A549 (cell line): ENCODE data around the gene SPAG17. TPM values are rescaled to one million over a fixed set of nuclear protein-coding genes. Genes with fewer than 3 reads are reported as not detected.

Experiments
- ATAC-seq, 2 experiments: fragments of 200-7000 bp in 1 of 2; fragments of >200 bp in 1 of 2; cut with Nextera tagmentation in 1 of 2; cut with Tn5 transposase in 1 of 2; 3 replicates each; pipeline versions ENCODE4 v1.8.0 to v1.9.1; 2018 to 2020; ENCODE audit warnings: mild to moderate bottlenecking in 1 of 2, moderate library complexity in 1 of 2
- CTCF ChIA-PET: fragments of 300-600 bp; sonication (Branson Sonifier 250); formaldehyde crosslinking; extraction: SDS; loops from one replicate; lab custom pipeline; 2021; ENCODE audit warnings: antibody characterized with exemption, inconsistent platforms; lab: Yijun Ruan, JAX
- POLR2A ChIA-PET: fragments of 350-600 bp; formaldehyde crosslinking; extraction: SDS; loops from one replicate; lab custom pipeline; 2021; ENCODE audit warnings: antibody characterized with exemption, inconsistent platforms; lab: Yijun Ruan, JAX
- DNase-seq, 2 experiments: peaks; one replicate each; pipeline versions ENCODE4 v3.0.0 to v3.0.0-alpha.2; 2011 to 2016; ENCODE audit warnings: low read depth in 1 of 2, low spot score in 1 of 2
- FAIRE-seq: peaks from 2 replicates; lab custom pipeline; 2011; peaks lifted over from hg19 to GRCh38; lab: Jason Lieb, UNC
- H3K27ac ChIP-seq, 2 experiments: fragments of >200 bp; sonication (Bioruptor Twin); formaldehyde crosslinking; 3 replicates each; pipeline ENCODE4 v1.5.1; 2016 to 2017
- H3K4me1 ChIP-seq: fragments of >200 bp; sonication (Bioruptor Twin); formaldehyde crosslinking; 3 replicates; pipeline ENCODE4 v1.6.1; 2016
- H3K4me2 ChIP-seq: fragments of >200 bp; sonication (Bioruptor Twin); formaldehyde crosslinking; 3 replicates; pipeline ENCODE4 v1.6.1; 2016
- H3K4me3 ChIP-seq: fragments of >200 bp; sonication (Bioruptor Twin); formaldehyde crosslinking; 3 replicates; pipeline ENCODE4 v1.5.1; 2016
- H3K9me3 ChIP-seq: fragments of >200 bp; sonication (Bioruptor Twin); formaldehyde crosslinking; 3 replicates; pipeline ENCODE4 v1.6.1; 2016
- CHD2 ChIP-seq: fragments of 150-350 bp; IDR thresholded peaks from 2 replicates; pipeline ENCODE4 v1.6.1; 2014; ENCODE audit warnings: low read length; ENCODE audit not compliant: partially characterized antibody
- CTCF ChIP-seq: fragments of >200 bp; sonication (Bioruptor Twin); formaldehyde crosslinking; IDR thresholded peaks from 3 replicates; pipeline ENCODE4 v1.5.1; 2016
- EHF ChIP-seq: fragments of 250-450 bp; sonication (Bioruptor Pico); IDR thresholded peaks from 2 replicates; pipeline ENCODE4 v1.5.0; 2020; ENCODE audit warnings: mild to moderate bottlenecking
- ELK1 ChIP-seq: fragments of 150-350 bp; IDR thresholded peaks from 2 replicates; pipeline ENCODE4 v1.6.1; 2014; ENCODE audit warnings: low read depth, mild to moderate bottlenecking, low read length
- EP300 ChIP-seq, 2 experiments: fragments of >200 bp; sonication (Bioruptor Twin); formaldehyde crosslinking; IDR thresholded peaks; 2 replicates in 1 of 2; 3 replicates in 1 of 2; pipeline ENCODE4 v1.6.1; 2016 to 2017
- FOXS1 ChIP-seq: fragments of 250-450 bp; sonication (Bioruptor Pico); IDR thresholded peaks from 2 replicates; pipeline ENCODE4 v1.5.0; 2020; ENCODE audit warnings: mild to moderate bottlenecking, moderate library complexity
- HDAC2 ChIP-seq: fragments of 200-600 bp; sonication (generic); IDR thresholded peaks from 2 replicates; pipeline ENCODE4 v1.6.1; 2016
- HES2 ChIP-seq: fragments of >200 bp; sonication (Bioruptor Twin); formaldehyde crosslinking; IDR thresholded peaks from 2 replicates; pipeline ENCODE4 v1.6.1; 2016
- HOXA7 ChIP-seq: fragments of 250-450 bp; sonication (Bioruptor Pico); IDR thresholded peaks from 2 replicates; pipeline ENCODE4 v1.5.0; 2020; ENCODE audit warnings: mild to moderate bottlenecking, moderate library complexity
- HOXB5 ChIP-seq: fragments of 250-450 bp; sonication (Bioruptor Pico); IDR thresholded peaks from 2 replicates; pipeline ENCODE4 v1.5.0; 2020; ENCODE audit warnings: mild to moderate bottlenecking, moderate library complexity
- KDM5A ChIP-seq: fragments of 200-600 bp; sonication (generic); IDR thresholded peaks from 2 replicates; pipeline ENCODE4 v1.6.1; 2016; ENCODE audit warnings: antibody characterized with exemption, mild to moderate bottlenecking
- MAX ChIP-seq: IDR thresholded peaks from 2 replicates; pipeline ENCODE4 v1.6.1; 2012
- MAZ ChIP-seq: fragments of 150-350 bp; IDR thresholded peaks from 2 replicates; pipeline ENCODE4 v1.6.1; 2014; ENCODE audit warnings: antibody characterized with exemption, low read depth, low read length, borderline replicate concordance
- NPAS2 ChIP-seq: fragments of 250-450 bp; sonication (Bioruptor Pico); IDR thresholded peaks from 2 replicates; pipeline ENCODE4 v1.8.0; 2022; ENCODE audit warnings: mild to moderate bottlenecking, moderate library complexity, borderline replicate concordance
- NR3C1 ChIP-seq: fragments of >200 bp; sonication (Bioruptor Twin); formaldehyde crosslinking; IDR thresholded peaks from 3 replicates; pipeline ENCODE4 v1.6.1; 2017
- PBX3 ChIP-seq: IDR thresholded peaks from 2 replicates; pipeline ENCODE4 v1.6.1; 2012
- RAD21 ChIP-seq, 2 experiments: fragments of >200 bp in 1 of 2; sonication (Bioruptor Twin) in 1 of 2; formaldehyde crosslinking in 1 of 2; IDR thresholded peaks in 1 of 2; conservative IDR thresholded peaks in 1 of 2; 2 replicates in 1 of 2; 3 replicates in 1 of 2; pipeline ENCODE4 v1.6.1; 2012 to 2018; ENCODE audit warnings: inconsistent platforms in 1 of 2
- RARB ChIP-seq: fragments of 250-450 bp; sonication (Bioruptor Pico); IDR thresholded peaks from 2 replicates; pipeline ENCODE4 v1.8.0; 2021; ENCODE audit warnings: mild to moderate bottlenecking, moderate library complexity
- RCOR1 ChIP-seq: fragments of 150-350 bp; IDR thresholded peaks from 2 replicates; pipeline ENCODE4 v1.6.1; 2014; ENCODE audit warnings: antibody characterized with exemption, low read length, low read depth
- TFCP2L1 ChIP-seq: fragments of 250-450 bp; sonication (Bioruptor Pico); IDR thresholded peaks from 2 replicates; pipeline ENCODE4 v1.5.0; 2021; ENCODE audit warnings: mild to moderate bottlenecking
- TP53 ChIP-seq: fragments of 250-450 bp; sonication (Bioruptor Pico); IDR thresholded peaks from 2 replicates; pipeline ENCODE4 v1.5.0; 2021; ENCODE audit warnings: mild to moderate bottlenecking, moderate library complexity
- USF2 ChIP-seq: fragments of 450-650 bp; IDR thresholded peaks from 2 replicates; pipeline ENCODE4 v1.6.1; 2014; ENCODE audit warnings: antibody characterized with exemption
- ZNF302 ChIP-seq: fragments of 250-450 bp; sonication (Bioruptor Pico); IDR thresholded peaks from 2 replicates; pipeline ENCODE4 v1.9.0; 2021; ENCODE audit warnings: inconsistent platforms, mild to moderate bottlenecking, moderate library complexity
- ZSCAN20 ChIP-seq: fragments of 250-450 bp; sonication (Bioruptor Pico); IDR thresholded peaks from 2 replicates; pipeline ENCODE4 v1.8.0; 2022; ENCODE audit warnings: mild to moderate bottlenecking, moderate library complexity
- WGBS: methylation state at CpG from one replicate; pipeline ENCODE4 v1.1.6; 2017; ENCODE audit errors: missing lambda C conversion rate; 5-methylcytosine and 5-hydroxymethylcytosine counted together
- polyA plus RNA-seq, 4 experiments: library from polyadenylated mRNA; depleted of rRNA in 3 of 4; stranded (reverse); fragments of >200 nt; fragmentation: RNase III in 1 of 4; extraction: RNeasy Plus Mini Kit Qiagen cat#74134 plus additional on column Dnase treatment in 1 of 4; gene quantifications; 2 replicates in 3 of 4; 3 replicates in 1 of 4; pipeline ENCODE4 v1.2.3, GENCODE V29; 2011 to 2017
- TF ChIP-seq, protein P1 (sequence below): IDR thresholded peaks from 2 replicates; pipeline ENCODE4 v1.6.1; 2012; ENCODE audit warnings: low read depth, borderline replicate concordance

The SPAG17 gene
- polyA plus RNA-seq, 2 of the 4 experiments (the other 2 are of a cell fraction): 0.13 TPM; not detected in 1

- Histone ChIP-seq H3K4me1 (no peaks in the 10 kb centered on the region), H3K4me2 (peak overlapping the region; percentile 72), H3K9me3 (no peaks in the 10 kb centered on the region), H3K27ac (peak overlapping the region in 1 of 2 experiments; percentile 60; a peak in 3 of 6 replicates), H3K4me3 (peak overlapping the region; percentile 40)
- ChIA-PET POLR2A (no interaction called here), CTCF (interaction anchor here (0.6 kb wide), 1 partner anchor 506 kb away, joined by 3 read pairs; no protein-coding TSS in a partner anchor)
- ATAC-seq (peak in 1 of 2 experiments; percentile 58; a peak in 4 of 6 replicates), DNase-seq (peak in 1 of 2 experiments; percentile 6), FAIRE-seq (no peak)
- WGBS: 67% methylated on average over 8 of the region's 11 CpGs
- TF ChIP-seq HDAC2: no peak
- TF ChIP-seq KDM5A: no peak
- no peak for TF ChIP-seq CHD2
- TF ChIP-seq RAD21 (conservative IDR thresholded peaks at IDR 0.05 in 1 of 2, IDR thresholded peaks at IDR 0.05 in 1 of 2): no peak
- no peak for TF ChIP-seq TP53
- TF ChIP-seq, protein P1, sequence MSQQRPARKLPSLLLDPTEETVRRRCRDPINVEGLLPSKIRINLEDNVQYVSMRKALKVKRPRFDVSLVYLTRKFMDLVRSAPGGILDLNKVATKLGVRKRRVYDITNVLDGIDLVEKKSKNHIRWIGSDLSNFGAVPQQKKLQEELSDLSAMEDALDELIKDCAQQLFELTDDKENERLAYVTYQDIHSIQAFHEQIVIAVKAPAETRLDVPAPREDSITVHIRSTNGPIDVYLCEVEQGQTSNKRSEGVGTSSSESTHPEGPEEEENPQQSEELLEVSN: no peak
- TF ChIP-seq PBX3: no peak
- no peak for TF ChIP-seq HOXA7 (CRISPR knock-in tag)
- TF ChIP-seq EHF (CRISPR knock-in tag): no peak
- TF ChIP-seq RARB (CRISPR knock-in tag): no peak
- TF ChIP-seq RCOR1: no peak
- no peak for TF ChIP-seq MAZ
- no peak for TF ChIP-seq FOXS1 (CRISPR knock-in tag)
- no peak for TF ChIP-seq EP300 (IDR thresholded peaks at IDR 0.05)
- TF ChIP-seq CTCF: no peak
- TF ChIP-seq TFCP2L1 (CRISPR knock-in tag): no peak
Observed at GRCh38 chr1:118184739-118185083, 317 bp downstream of the SPAG17 start.

- FAIRE-seq: no peak
- H3K4me3 ChIP-seq: no peak overlapping the region
- TF ChIP-seq ELK1 (no peak), CHD2 (no peak), HDAC2 (no peak), ZSCAN20 (CRISPR knock-in tag) (no peak)
- H3K27ac ChIP-seq: no peak overlapping the region
- CTCF ChIA-PET: no interaction called here
- H3K9me3 ChIP-seq: no peaks in the 10 kb centered on the region
- POLR2A ChIA-PET: no interaction called here
- no peak overlapping the region for H3K4me2 ChIP-seq
- DNase-seq: no peak
- ATAC-seq: no peak
- no peaks in the 10 kb centered on the region for H3K4me1 ChIP-seq
- 54% methylated on average over 2 of the region's 2 CpGs for WGBS
Observed at GRCh38 chr1:118183586-118183985, 1.4 kb downstream of the SPAG17 start.

- no peaks in the 10 kb centered on the region for H3K4me1 ChIP-seq
- H3K27ac ChIP-seq: no peak overlapping the region
- DNase-seq (no peak), FAIRE-seq (no peak), ATAC-seq (no peak)
- ChIA-PET POLR2A (no interaction called here), CTCF (no interaction called here)
- TF ChIP-seq USF2 (no peak), ZNF302 (no peak), NR3C1 (no peak), HOXB5 (no peak), NPAS2 (CRISPR knock-in tag) (no peak), RAD21 (conservative IDR thresholded peaks at IDR 0.05 in 1 of 2, IDR thresholded peaks at IDR 0.05 in 1 of 2) (no peak), HES2 (no peak), FOXS1 (CRISPR knock-in tag) (no peak), KDM5A (no peak), MAX (no peak)
- WGBS: 34% methylated on average over 3 of the region's 3 CpGs
- H3K9me3 ChIP-seq: no peaks in the 10 kb centered on the region
- H3K4me3 ChIP-seq: no peak overlapping the region
- no peak overlapping the region for H3K4me2 ChIP-seq
Observed at GRCh38 chr1:118177998-118178397, 7.0 kb downstream of the SPAG17 start.
